HG03066 (cell line): ENCODE data around the gene SFXN1.

Experiments used
- ATAC-seq: cut with Tn5 transposase; IDR thresholded peaks from one replicate; pipeline ENCODE4 v1.9.1; 2021; ENCODE audit warnings: low read depth; ENCODE audit not compliant: unreplicated experiment

The SFXN1 gene

GRCh38 chr5:175567954-175568353 is 89.6 kb downstream of the SFXN1 start:
- ATAC-seq, result no peak

- no peak for ATAC-seq
Observed at GRCh38 chr5:175569701-175570100, 91.3 kb downstream of the SFXN1 start.

DNA sequence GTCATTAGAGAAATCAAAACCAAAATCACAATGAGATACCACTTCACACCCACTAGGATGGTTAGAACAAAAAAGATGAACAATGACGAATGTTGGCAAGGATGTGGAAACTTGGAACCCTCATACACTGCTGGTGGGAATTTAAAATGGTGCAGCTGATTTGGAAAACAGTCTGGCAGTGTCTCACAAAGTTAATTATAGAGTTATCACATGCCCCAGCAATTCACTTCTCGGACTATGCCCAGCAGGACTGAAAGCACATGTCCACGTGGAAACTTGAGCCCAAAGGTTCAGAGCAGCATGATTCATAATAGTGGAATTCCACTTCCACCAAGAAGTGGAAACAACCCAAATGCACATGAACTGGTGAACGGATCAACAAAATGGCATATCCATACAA is 94.5 kb downstream of the SFXN1 start:
- ATAC-seq, result no peak

DNA sequence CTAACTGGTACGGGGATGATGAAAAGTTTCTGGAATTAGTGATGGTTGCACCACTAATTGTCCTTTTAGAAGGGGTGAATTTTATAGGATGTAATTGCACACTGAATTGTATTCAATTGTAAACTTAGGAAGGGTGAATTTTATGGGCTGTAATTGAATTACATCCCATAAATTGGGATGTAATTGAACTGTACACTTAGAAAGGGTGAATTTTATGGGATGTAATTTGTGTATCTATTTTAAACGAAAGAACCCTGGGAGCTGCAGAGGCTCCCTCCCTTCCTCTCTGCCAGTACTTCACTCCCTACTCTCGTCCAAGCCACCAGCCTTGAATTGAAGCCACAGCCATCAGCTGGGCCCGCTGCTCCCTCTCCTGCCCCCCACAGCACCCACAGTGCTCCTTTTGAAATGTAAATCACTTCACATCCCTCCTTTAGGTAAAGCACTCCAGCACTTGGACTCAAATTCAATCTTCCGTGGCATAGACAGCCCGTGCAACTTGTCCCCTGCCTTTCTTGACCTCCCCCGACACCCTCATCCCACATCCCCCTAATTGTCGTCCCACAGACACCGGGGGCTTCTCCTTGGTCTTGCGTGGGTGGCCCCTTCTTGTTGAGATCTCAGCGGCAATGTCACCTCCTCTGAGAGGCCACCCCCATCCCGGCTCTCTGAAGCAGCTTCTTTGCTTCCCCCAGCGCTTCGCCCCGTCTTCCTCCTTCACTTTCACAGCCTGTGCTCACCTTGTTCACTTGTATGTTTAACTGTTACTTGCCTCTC is 95.3 kb downstream of the SFXN1 start:
- no peak for ATAC-seq

GRCh38 chr5:175575301-175575700 is 96.9 kb downstream of the SFXN1 start:
- no peak for ATAC-seq

DNA sequence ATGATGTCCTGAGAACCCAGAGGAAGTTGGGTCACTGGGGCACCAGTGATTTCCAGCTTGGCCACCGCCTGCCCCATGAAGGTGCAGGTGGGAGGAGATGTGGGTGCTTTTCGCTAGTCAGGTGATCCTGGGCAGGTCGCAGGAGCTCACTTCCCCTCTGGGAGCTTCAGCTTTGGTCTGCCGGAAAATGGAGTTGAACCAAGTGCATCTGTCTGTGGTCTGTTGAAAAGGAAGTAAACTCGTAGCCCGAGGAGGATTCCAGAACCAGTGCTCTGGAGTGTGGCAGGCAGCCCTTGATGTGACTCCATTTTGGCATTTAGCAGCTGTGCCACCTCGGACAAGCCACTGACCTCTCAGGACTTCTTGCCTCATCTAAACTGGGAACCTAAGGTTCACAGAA is 97.7 kb downstream of the SFXN1 start:
- no peak for ATAC-seq

- no peak for ATAC-seq
Observed at GRCh38 chr5:175576591-175576990, 98.2 kb downstream of the SFXN1 start.
